GM12875 (cell line): ENCODE data around the gene MBNL1.
"Not testable (repeated sequence)": the region's sequence is repeated elsewhere in the genome, so short reads cannot be mapped to it uniquely, and the experiment has no call there.

Source experiments
- H3K4me3 ChIP-seq: one replicate; pipeline ENCODE4 v1.5.1; 2011; ENCODE audit warnings: low read depth, low read length, control low read depth
- CTCF ChIP-seq: IDR thresholded peaks from 2 replicates; pipeline ENCODE4 v1.5.1; 2011; ENCODE audit warnings: low read depth, mild to moderate bottlenecking, control low read depth, inconsistent platforms, low read length, moderate library complexity, borderline replicate concordance; ENCODE audit not compliant: insufficient read depth

Gene MBNL1

GRCh38 chr3:152331998-152332397 lies 63.3 kb downstream of the MBNL1 start:
- no peak overlapping the region for H3K4me3 ChIP-seq
- no peak for TF ChIP-seq CTCF

- H3K4me3 ChIP-seq, result no peak overlapping the region
- TF ChIP-seq CTCF, result no peak
These were observed 65.2 kb downstream of the MBNL1 start for GRCh38 chr3:152333928-152334327.

- H3K4me3 ChIP-seq, result no peak overlapping the region
- no peak for TF ChIP-seq CTCF
These were observed 66.0 kb downstream of the MBNL1 start for GRCh38 chr3:152334761-152335160.

GRCh38 chr3:152335273-152335672 lies 66.5 kb downstream of the MBNL1 start:
- no peak overlapping the region for H3K4me3 ChIP-seq
- no peak for TF ChIP-seq CTCF

- not testable (repeated sequence) for H3K4me3 ChIP-seq
These were observed 68.6 kb downstream of the MBNL1 start for GRCh38 chr3:152337337-152337736.

GRCh38 chr3:152338159-152338720 lies 69.5 kb downstream of the MBNL1 start:
- TF ChIP-seq CTCF, result no peak
- no peak overlapping the region for H3K4me3 ChIP-seq

- no peak overlapping the region for H3K4me3 ChIP-seq
- no peak for TF ChIP-seq CTCF
These were observed 71.3 kb downstream of the MBNL1 start for GRCh38 chr3:152339881-152340505.
